KG1 (cell line): ENCODE measurements around the gene TNNI2.
"Not testable (repeated sequence)": the region's sequence is repeated elsewhere in the genome, so short reads cannot be mapped to it uniquely, and the experiment has no call there.

Source experiments
- DNase-seq: peaks from one replicate; lab custom pipeline; 2025; lab: John Stamatoyannopoulos, UW

Gene TNNI2

DNA sequence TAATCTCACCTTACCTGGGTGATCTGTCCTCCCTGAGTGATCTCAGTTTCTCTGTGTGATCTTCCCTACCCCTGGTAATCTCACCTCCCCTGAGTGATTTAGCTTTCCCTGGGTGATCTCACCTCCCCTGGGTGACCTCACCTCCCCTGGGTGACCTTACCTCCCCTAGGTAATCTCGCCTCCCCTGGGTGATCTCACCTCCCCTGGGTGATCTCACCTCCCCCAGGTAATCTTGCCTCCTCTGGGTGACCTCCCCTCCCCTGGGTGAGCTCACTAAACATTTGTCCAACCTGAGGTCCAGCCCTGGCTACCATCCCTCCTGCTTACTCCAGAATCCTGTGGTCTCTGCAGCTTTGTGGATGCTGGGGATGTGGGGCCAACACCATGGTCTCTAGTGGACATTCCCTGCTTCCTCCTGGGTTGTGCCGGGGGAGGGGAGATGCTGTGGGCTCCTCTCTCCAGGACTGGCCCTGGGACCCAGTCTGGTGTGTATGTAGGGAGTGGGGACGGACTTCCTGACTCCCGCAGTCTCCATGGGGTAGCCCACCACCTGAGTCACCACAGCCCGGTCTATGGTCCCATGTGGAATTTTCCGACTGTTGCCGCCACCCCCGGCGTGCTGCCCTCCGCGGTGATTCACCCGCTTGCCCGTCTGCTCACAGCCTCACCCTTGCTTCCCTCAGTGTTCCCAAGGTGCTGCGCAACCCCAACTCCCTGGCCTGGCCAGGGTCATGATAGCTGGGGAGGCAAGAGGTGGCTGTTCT, 24.0 kb downstream of the TNNI2 start:
- DNase-seq: no peak

- DNase-seq: no peak
Measured at GRCh38 chr11:1863352-1864216, 24.8 kb downstream of the TNNI2 start.

DNA sequence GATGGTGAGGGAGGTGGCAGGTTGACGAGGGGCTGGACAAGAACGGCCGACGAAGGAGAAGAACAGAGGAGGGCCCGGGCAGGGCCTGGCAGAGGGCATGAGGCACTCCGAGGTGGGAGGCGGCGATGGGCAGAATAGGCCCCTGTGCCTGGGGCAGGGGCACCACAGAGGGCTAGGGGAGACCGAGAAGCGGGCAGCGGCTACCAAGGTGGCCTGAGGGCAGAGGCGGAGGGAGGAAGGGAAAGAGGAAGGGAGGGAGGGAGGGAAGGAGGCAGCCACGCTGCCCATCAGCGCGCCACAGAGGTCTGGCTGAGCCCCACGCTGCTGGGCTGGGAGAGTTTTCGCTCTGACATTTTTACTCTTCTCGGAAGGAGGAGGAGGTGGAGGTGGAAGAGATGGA, 25.4 kb downstream of the TNNI2 start:
- DNase-seq: no peak

DNA sequence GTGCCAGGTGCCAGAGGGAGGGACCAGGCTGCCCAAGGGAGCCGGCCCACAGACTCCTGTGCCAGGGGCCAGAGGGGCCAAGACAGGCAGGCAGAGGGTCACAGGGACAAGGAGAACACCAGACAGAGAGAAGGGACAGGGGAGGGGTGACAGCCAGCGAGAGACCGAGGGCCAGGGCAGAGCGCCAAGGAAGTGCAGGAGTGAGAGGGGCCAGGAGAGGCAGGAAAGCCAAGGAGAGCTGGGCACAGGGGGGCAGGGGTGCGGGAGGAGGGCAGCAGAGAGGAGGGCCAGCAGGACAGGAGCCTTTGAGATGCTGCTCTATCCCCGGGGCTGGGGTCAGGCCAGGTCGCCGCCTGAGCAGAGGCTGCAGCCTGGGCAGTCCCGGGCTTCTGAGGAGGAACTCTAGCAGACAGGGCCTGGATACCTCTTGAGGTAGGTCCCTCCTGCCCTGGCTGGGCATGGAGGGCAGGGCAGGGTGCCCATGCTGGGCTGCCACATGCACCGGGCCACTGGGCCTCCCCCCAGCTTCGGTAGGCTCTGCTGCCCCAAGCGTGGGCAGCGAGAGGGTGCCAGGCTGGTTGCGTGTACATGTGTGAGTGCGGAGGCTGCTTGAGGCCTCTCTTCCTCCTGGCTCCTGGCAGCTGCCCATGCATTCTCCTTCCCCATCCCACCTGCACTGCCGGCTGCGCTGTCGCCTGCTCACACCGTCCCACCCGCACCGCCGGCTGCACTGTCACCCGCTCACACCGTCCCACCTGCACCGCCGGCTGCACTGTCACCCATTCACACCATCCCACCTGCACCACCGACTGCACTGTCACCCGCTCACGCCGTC, 26.3 kb downstream of the TNNI2 start:
- DNase-seq: no peak

- DNase-seq: no peak
Measured at GRCh38 chr11:1866226-1866625, 27.4 kb downstream of the TNNI2 start.

- no peak for DNase-seq
Measured at GRCh38 chr11:1866776-1867175, 28.0 kb downstream of the TNNI2 start.

DNA sequence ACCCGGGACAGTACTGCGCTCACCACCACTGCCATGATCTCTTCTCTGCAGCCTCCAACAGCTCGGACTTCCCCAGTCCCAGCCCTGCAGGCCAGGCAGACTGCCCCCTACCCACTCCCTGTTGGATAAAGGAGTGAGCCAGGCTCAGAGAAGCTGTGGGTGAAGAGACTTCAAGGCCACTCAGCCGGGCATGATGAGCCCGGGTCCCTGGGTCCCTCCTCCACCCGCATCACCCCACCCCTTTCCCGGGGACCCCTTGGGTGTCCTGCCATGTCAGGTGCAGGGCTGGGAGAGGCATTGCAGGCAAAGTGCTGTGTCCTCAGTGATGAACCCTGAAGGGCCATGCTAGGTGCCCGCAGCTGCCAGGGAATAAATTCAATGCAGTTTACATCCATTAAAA, 28.6 kb downstream of the TNNI2 start:
- DNase-seq: no peak

GRCh38 chr11:1868056-1868635, 29.4 kb downstream of the TNNI2 start:
- DNase-seq: no peak

- DNase-seq: no peak
Measured at GRCh38 chr11:1868636-1869291, 30.0 kb downstream of the TNNI2 start.

DNA sequence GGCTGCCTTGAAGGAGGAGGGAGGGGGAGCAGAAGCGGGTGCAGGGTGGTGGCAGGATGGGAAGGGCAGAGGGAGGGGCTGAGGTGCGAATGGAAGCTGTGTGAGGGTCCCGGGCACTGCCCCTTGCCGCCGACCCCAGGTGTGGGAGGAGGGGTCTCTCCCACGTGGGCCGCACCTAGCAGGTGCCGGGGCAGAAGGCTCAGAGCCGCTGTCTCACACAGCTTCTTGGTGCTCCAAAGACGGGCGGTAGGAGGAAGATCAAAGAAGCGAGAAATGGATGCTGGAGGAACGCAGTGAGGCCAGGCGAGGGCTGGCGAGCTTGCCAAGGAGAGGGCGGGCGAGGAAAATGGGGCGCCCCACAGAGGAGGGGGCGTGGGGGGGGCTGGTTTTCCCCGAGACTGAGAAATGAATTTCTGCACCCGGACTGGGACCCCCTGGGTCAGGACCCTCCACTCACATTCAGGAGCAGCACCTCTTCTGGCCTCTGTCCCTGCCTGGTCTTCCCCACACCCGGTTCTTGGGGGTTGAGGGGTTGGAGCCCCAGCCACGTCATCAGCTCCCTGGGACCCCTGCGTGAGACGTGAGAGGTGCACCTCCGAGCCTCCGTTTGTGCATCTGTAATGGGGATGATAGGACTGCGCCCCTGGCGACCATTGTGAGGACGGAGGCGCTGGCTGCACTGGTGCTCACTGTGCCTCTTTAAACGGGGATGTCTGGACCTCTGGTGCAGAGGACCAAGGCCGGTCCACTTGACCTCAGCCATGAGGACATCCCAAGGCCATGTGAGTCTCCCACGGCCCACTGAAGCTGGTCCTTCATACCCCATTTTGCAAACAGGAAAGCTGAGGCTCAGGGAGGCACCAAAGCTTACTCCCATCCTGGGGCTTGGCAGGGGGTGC, 30.9 kb downstream of the TNNI2 start:
- no peak for DNase-seq

DNA sequence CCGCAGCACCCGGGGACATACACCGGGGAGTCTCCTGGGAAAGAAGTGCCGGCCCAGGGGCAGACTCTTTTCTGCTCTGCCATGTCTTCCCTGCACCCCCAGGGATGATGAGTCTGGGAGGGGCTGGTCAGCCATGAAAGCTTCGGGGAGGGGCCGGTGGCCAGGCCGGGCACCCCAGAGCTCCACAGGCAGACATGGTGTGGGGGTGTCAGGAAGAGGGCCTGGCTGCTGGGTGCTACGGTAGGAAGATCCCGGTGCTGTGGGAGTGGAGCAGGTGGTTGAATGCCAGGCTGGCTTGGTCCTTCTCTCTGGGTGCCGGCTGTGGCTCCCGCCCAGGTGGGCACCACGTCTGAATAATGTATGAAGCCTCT, 31.5 kb downstream of the TNNI2 start:
- no peak for DNase-seq

DNA sequence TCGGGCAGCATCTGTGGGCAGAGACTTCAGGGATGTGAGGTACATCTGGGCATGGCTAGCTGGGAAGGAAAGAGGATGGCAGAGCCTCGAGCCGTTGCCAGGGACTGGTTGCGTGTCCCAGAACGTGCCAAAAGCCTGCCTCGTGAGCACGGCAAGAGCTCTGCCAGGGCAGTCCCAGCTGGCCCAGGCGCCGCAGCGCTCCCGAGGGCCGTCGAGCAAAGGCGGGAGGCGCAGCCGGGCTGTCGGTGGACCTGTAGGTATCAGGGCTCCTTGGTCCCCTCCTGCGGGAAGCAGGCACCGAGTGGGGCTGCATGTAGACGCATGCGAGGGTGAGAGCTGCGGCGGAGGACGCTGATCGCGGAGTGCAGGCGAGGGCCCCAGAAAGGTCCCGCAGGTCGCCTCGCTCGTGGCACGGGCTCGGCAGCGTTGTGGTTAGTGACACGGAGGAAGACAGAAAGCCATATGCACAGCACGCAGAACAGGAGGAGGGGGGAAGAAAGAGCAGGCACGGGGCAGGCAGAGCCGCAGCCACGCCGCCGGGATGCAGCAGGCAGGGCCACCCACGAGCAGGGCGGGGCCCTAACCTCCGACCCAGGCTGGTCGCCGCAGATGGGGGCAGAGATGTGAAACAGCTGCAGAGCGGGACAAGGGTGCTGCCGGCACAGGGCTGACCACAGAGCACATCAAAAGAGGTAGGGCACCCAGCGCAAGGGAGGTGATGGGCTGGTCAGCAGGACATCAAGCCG, 32.1 kb downstream of the TNNI2 start:
- no peak for DNase-seq

GRCh38 chr11:1871531-1871930, 32.8 kb downstream of the TNNI2 start:
- DNase-seq: no peak

DNA sequence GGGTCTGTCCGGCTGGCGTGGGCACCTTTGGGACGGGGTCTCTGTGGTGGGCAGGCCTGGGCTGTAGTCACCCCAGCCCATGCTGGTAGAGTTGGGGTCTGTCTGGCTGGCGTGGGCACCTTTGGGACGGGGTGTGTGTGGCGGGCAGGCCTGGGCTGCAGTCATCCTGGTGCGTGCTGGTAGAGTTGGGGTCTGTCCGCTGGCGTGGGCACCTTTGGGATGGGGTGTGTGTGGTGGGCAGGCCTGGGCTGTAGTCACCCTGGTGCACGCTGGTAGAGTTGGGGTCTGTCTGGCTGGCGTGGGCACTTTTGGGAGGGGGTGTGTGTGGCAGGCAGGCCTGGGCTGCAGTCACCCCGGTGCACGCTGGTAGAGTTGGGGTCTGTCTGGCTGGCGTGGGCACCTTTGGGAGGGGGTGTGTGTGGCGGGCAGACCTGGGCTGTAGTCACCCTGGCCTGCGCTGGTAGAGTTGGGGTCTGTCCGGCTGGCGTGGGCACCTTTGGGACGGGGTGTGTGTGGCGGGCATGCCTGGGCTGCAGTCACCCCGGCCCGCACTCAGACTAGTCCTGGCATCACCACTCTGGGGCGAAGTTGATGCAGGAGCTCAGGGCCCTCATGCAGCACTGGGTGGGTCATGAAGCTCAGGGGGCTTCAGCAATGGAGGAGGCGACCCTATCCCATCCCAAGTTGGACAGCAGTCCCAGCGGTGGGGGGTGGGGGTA, 33.6 kb downstream of the TNNI2 start:
- no peak for DNase-seq

- no peak for DNase-seq
Measured at GRCh38 chr11:1873048-1873812, 34.4 kb downstream of the TNNI2 start.

- not testable (repeated sequence) for DNase-seq
Measured at GRCh38 chr11:1873813-1874150, 35.0 kb downstream of the TNNI2 start.

- DNase-seq: not testable (repeated sequence)
Measured at GRCh38 chr11:1874441-1875092, 35.8 kb downstream of the TNNI2 start.
